KG1 (cell line): ENCODE measurements around the gene ADSS1.
"Not testable (repeated sequence)": the region's sequence is repeated elsewhere in the genome, so short reads cannot be mapped to it uniquely, and the experiment has no call there.

ENCODE experiments used
- DNase-seq: peaks from one replicate; lab custom pipeline; 2025; lab: John Stamatoyannopoulos, UW

Gene ADSS1

GRCh38 chr14:104734601-104734990 lies 10.6 kb downstream of the ADSS1 start:
- DNase-seq: no peak

- no peak for DNase-seq
Measured at GRCh38 chr14:104734991-104735779, 11.2 kb downstream of the ADSS1 start.

DNA sequence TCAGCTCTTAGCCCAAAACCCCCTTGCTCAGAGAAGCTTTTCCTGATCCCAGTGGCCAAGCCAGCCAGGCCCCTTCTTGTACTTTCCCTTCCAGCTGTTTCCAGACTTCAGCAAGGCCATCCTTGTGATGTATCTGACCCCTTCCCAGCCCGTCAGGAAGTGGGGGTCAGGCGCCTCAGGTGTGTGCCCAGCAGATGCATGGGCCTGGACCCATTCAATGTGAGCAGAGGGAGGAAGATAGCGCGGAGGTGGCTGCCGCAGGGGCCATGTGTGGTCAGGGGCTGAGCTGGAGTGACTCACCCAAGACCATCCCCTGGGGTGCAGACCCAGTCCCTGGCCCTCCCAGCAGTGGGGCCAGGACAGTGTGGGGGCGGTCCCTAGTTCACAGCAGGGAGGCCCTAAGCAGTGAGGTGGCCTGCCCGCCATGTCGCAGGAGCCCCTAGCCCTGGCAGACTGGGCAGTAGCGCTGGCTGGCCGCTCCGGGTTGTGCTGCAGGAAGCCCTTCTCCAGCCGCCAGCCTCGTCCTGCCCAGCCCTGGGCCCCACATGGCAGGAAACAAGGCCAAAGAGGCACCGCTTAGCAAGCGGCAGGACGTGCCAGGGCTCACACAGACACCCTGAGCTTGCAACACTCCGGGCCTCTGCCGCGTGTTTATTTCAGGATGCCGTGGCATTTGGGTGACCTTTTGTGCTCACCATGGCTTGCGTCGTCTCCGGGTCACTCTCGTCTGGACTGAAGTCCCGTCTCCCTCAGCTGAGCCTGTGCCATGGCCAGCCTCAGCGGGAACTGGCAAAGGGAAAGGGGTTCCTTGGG lies 12.0 kb downstream of the ADSS1 start:
- DNase-seq: no peak

- no peak for DNase-seq
Measured at GRCh38 chr14:104738375-104739019, 14.5 kb downstream of the ADSS1 start.

GRCh38 chr14:104739026-104739425 lies 15.0 kb downstream of the ADSS1 start:
- no peak for DNase-seq

DNA sequence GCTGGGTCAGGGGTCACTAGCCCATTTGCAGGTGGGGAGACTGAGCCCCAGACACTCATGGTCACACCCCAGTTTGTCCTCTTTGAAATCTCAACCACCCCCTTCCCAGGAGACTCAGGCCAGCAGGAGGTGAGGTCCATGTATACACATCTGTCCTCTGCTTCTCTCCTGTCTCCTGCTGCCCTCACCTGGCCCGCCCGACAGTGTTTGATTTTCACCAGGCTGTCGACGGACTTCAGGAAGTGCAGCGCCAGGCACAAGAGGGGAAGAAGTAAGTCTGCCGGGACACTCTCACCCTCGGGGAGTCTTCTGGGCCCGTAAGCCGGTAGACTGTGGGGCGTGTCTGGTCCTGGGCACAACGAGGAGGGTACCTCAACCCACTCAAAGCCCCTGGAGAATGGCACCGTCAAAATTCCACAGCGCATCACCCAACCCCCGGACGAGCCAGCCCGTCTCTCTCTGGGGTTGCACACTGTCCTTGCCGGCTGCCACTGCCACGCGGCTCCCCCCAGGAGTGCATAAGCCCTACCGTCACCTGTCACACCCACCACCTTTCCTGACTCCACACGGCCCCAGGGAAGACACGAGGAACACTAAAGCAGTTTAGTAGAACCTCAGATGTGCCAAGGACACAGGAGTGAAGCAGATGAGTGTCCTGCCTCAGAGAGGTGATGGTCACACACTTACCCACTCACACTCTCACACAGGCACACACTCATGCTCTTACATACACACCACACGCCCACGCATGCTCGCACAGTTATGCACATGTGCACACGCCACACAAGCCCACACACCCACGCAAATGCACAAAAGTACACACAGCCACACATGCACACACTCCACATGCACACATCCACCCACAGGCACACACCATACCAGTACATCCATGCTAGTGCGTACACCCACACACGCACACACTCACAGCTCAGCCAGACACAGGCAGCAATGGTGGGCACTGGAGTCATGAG lies 15.8 kb downstream of the ADSS1 start:
- DNase-seq: no peak

DNA sequence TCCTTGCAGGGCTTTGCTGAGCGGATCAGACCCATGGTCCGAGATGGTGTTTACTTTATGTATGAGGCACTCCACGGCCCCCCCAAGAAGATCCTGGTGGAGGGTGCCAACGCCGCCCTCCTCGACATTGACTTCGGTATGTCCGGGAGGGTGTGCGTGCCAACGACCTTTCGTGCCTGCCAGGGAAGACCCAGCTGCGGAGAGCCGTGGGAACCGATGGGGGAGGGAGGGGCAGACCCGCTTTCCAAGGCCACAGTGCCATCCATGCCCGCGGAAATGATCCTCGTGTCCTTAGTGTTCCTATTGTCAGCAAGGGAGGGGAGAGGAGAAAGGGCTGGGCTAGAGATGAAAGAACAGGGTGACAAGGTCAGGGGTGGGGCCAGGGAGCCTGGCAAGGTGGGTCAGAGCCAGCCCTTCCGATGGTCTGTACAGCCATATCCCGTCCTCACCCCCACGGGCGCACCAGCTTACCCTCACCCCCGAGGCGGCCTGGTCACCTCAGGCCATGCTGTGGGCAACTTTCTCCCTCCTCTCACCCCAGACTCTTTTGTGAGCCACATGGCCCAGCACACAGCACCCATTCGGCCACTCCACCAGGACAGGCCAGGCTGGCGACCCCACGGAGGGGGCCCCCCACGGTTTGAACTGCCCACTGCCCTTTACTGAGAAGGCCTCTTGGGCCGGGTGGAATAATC lies 17.2 kb downstream of the ADSS1 start:
- no peak for DNase-seq

- no peak for DNase-seq
Measured at GRCh38 chr14:104741803-104742251, 17.8 kb downstream of the ADSS1 start.

GRCh38 chr14:104742586-104743455 lies 18.8 kb downstream of the ADSS1 start:
- DNase-seq: no peak

GRCh38 chr14:104743461-104744380 lies 19.7 kb downstream of the ADSS1 start:
- DNase-seq: no peak

GRCh38 chr14:104744484-104744883 lies 20.5 kb downstream of the ADSS1 start:
- DNase-seq: no peak

DNA sequence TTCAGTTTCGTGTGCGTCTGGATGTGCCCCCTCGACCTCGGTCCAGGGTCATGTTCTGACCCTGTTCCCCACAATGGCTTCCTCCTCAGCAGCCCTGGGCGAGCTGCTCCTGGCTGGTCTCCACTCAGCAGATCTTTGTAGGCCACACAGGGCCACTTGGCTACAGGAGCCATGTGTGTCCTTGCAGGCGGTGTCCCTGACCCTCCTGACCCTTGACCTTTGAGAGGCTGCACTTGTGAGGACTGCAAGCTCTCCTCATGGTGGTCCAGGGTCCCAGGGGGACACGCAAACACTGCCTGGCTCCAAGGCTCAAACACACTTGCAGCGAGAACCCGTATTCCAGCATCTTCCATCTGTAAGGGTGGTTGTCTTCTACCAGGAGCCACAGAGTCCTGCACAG lies 21.4 kb downstream of the ADSS1 start:
- DNase-seq: no peak

- no peak for DNase-seq
Measured at GRCh38 chr14:104746071-104746545, 22.1 kb downstream of the ADSS1 start.

DNA sequence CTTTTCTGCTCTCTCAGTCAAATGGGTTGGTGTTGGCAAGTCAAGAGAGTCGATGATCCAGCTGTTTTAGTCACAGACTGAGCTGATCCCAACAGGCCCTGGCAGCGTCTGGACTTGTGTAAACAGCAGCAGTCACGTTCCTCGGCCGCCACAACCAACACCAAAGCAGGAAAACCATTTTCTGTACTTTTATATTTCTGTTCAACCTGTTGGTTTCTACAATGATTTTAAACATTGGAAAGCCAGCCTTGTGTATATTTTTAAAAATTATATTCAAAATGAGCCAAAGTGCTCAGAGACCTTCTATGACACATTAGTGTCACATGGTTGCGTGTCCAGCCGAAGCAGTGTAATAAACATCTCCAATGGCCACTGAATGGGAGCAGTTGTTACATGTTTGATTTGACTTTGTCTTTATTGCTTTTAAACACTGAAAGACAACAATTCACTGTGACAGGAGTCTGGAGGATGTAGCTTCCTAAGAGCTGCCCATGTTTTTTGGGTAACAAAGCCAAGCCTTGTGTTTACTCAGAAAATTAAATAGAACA lies 23.0 kb downstream of the ADSS1 start:
- DNase-seq: no peak

- DNase-seq: no peak
Measured at GRCh38 chr14:104747876-104748275, 23.8 kb downstream of the ADSS1 start.

DNA sequence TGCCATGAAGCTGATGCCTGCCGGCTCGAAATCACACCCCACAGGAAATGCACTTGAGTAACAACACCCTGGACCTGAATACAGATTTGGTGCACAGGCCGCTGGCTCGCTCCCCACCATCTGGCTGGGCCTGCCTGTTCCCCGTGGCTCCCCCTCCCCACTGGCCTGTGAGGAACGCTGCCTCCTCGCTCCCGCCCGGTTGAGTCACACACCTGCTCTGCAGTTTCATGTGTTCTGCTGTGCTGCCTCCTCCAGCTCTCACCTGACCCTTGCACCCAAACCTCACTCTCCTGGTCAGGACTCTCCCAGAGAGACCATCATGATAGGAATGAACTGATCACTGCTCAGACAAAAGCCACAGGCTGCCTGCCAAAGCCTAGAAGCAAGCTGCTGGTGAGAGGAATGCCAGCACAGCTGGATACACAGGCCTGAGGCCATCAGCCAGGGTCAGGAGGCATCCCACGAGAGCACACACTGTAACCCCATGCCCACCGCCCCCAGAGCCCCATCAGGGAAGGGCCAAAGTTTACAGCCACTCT lies 25.2 kb downstream of the ADSS1 start:
- no peak for DNase-seq

DNA sequence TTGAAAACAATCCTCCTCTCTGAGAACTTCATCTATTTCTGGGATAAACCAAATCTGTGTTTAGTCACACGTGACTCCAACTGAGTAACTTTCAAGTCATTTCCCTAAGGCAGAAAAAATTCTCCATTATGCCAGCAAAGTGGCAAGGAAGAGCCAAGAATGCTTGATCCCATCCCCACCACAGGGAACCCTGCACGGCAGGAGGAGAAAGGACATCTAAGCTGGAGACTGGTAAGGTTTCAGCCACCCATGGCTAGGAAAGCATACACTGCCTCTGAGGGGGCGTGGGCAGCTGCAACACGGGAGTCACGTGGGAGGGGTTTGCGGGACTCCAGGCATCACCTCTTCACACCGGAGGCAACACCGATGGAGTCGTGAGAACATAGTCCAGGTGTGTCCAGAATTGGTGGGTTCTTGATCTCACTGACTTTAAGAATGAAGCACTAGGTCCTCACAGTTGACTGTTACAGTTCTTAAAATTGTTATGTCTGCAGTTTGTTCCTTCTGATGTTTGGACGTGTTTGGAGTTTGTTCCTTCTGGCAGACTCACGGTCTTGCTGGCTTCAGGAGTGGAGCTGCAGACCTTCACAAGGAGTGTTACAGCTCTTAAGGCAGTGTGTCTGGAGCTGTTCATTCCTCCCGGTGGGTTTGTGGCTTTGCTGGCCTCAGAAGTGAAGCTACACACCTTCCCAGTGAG lies 26.2 kb downstream of the ADSS1 start:
- no peak for DNase-seq

DNA sequence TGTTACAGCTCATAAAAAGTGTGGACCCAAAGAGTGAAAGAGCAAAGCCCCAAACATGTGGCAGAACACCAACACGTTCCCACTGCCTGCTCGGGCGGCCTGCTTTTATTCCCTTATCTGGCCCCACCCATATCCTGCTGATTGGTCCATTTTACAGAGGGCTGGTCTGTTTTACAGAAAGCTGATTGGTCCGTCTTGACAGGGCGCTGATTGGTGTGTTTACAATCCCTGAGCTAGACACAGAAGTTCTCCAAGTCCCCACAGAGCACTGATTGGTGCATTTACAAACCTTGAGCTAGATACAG lies 26.7 kb downstream of the ADSS1 start:
- not testable (repeated sequence) for DNase-seq
